Activated naive CD4-positive, alpha-beta T cell treated with anti-CD3 and anti-CD28 coated beads, Interleukin-2, amount 10 ng/mL, durations not matched to agents 5 hours and 36 hours (primary cell): ENCODE measurements around the gene NFAT5. TPM values are rescaled to one million over a fixed set of nuclear protein-coding genes. Genes with fewer than 3 reads are reported as not detected.

Source experiments
- microRNA-seq: library from miRNA; unstranded; fragments of <30 nt; microRNA quantifications from one replicate; pipeline ENCODE4 v1.2.0, GENCODE V29; 2022; ENCODE audit warnings: borderline microRNAs expressed, borderline replicate concordance
- total RNA-seq, 2 experiments: library from RNA; stranded (reverse); gene quantifications; one replicate each; pipeline ENCODE4 v1.2.3, GENCODE V29; 2021

The NFAT5 gene, protein sequence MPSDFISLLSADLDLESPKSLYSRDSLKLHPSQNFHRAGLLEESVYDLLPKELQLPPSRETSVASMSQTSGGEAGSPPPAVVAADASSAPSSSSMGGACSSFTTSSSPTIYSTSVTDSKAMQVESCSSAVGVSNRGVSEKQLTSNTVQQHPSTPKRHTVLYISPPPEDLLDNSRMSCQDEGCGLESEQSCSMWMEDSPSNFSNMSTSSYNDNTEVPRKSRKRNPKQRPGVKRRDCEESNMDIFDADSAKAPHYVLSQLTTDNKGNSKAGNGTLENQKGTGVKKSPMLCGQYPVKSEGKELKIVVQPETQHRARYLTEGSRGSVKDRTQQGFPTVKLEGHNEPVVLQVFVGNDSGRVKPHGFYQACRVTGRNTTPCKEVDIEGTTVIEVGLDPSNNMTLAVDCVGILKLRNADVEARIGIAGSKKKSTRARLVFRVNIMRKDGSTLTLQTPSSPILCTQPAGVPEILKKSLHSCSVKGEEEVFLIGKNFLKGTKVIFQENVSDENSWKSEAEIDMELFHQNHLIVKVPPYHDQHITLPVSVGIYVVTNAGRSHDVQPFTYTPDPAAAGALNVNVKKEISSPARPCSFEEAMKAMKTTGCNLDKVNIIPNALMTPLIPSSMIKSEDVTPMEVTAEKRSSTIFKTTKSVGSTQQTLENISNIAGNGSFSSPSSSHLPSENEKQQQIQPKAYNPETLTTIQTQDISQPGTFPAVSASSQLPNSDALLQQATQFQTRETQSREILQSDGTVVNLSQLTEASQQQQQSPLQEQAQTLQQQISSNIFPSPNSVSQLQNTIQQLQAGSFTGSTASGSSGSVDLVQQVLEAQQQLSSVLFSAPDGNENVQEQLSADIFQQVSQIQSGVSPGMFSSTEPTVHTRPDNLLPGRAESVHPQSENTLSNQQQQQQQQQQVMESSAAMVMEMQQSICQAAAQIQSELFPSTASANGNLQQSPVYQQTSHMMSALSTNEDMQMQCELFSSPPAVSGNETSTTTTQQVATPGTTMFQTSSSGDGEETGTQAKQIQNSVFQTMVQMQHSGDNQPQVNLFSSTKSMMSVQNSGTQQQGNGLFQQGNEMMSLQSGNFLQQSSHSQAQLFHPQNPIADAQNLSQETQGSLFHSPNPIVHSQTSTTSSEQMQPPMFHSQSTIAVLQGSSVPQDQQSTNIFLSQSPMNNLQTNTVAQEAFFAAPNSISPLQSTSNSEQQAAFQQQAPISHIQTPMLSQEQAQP (N-terminal part only)
- total RNA-seq: 10 to 100 TPM; 17.6 to 17.8 TPM

DNA sequence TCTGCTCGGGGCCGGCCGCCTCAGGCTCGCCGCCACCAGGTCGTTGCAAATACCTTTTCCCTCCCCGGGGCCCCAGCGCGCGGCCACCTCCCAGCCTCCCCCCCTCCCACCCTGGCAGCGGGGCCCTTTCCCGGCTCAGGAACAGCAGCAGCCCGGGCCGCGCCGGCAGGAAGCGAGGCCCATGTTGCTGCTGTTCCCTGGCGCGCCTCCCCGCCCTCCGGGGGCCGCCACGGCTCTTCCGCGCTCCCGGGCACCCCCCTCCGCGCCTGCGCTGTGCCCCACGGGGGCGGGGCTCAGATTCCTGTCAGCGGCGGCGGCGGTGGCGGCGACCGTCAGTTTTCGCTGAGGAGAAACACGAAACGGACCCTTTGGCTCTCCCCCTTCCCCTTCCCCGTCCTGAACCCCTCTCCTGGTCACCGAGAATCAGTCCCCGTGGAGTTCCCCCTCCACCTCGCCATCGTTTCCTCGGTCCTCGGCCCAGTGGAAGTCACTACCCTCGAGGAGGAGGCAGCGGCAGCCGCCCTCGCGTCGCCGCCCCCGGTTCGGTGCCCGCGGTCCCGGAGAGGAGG is at the start of gene NFAT5:
Gene NFAT5, plus strand, starts transcription at position 296 of the 569 bp plus-strand sequence. CDS start 336 bp downstream, outside the sequence.

DNA sequence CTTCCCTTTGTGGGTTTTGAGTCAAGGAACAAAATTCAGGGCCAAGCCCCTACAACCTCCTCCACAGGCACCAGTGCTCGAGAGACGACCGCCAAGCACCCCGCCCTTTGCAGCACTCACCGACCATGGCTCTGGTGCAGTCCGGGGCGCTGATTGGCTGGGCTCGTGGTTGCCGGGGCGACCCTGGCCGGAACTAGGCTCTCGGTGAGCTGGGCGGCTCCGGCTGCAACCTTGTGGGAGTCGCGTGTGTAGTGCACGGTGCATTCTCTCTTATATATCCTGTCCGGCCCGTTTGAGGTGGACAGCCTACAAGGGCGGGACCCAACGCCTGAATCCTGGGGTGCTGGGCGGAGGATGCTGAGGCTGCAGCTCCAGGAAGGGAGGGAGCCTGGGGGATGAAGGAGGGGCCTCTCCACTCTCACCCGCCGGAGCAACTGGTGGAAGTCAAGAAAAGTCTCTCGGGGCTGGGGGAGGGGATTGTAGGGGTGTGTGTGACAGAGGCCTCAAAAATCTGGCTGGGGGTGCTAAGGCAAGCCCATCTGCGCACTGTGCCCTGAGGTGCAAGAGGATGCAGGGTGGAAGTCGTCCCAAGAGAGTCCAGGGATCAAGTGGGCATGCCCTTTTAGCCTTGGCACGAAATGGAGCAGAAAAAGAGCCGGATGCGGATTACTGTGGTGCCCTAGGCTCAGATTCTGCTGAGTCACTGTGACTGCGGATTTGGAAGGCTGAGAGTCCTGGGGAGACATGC is 160.7 kb downstream of the NFAT5 start, which contains the start of gene NQO1:
Gene NQO1, minus strand, starts transcription at position 248 of the 748 bp plus-strand sequence. Its CDS starts 121 bp downstream, at position 127.

Small RNA genes within 50 kb of the gene (microRNA-seq; reads per million reads assigned to microRNA genes)
- gene MIR1538: 1.3 reads per million

Other genes with a start within 250 kb of the NFAT5 start
- 10 to 100 TPM; 10.6 to 11.6 TPM for gene PDF, start 235.4 kb upstream of the NFAT5 start, total RNA-seq
- gene COG8, start 226.4 kb upstream of the NFAT5 start, total RNA-seq: 10 to 100 TPM; 34.8 to 35.1 TPM
- 10 to 100 TPM; 33.9 to 35.4 TPM for gene NIP7, start 226.2 kb upstream of the NFAT5 start, total RNA-seq
- gene TMED6, start 214.2 kb upstream of the NFAT5 start, total RNA-seq: 1 to 10 TPM; 2.3 to 2.9 TPM
- 10 to 100 TPM; 36.5 to 42.4 TPM for gene TERF2, start 180.0 kb upstream of the NFAT5 start, total RNA-seq
- gene CYB5B, start 141.3 kb upstream of the NFAT5 start, total RNA-seq: 100 to 1,000 TPM; 130 to 137 TPM
- gene NQO1, start 160.6 kb downstream of the NFAT5 start, total RNA-seq: 10 to 100 TPM; 16.6 to 19.6 TPM
- 10 to 100 TPM; 71.2 to 71.8 TPM for gene NOB1, start 189.0 kb downstream of the NFAT5 start, total RNA-seq
- 10 to 100 TPM; 59.9 to 64.1 TPM for gene WWP2, start 196.4 kb downstream of the NFAT5 start, total RNA-seq